Mammary epithelial cell (primary cell): ENCODE measurements around the gene MIOX.

Experiments
- CTCF ChIP-seq, 2 donors: IDR thresholded peaks in 1 of 2; conservative IDR thresholded peaks in 1 of 2; 2 replicates each; pipeline ENCODE4 v1.5.1; 2011 to 2012; ENCODE audit warnings: inconsistent platforms in 2 of 2, low read length in 2 of 2, mild to moderate bottlenecking in 2 of 2, control low read depth in 1 of 2, low read depth in 1 of 2; ENCODE audit not compliant: insufficient read depth in 1 of 2; ENCODE audit errors: extremely low read depth in 1 of 2
- EZH2 ChIP-seq: IDR thresholded peaks from 2 replicates; pipeline ENCODE4 v1.6.1; 2012; ENCODE audit warnings: low read length, inconsistent platforms, borderline replicate concordance

DNA sequence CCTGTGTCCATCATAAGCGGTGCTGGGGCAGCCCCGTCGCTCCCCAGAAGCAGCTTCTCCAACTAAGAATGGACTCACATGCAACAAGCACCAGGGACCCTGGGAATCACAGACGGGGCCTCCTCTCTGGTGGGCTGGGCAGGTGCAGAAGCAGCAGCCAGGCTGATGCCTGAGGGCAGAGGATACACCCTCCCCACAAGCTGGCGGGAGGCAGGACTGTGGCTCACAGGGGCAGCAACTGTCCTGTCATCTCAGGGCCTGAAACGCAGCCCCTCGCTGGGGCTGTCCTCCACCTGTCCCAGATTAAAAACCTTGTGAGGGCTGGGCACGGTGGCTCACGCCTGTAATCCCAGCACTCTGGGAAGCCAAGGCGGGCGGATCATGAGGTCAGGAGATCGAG lies 8.7 kb upstream of the MIOX start:
- TF ChIP-seq CTCF (conservative IDR thresholded peaks at IDR 0.05 in 1 of 2, IDR thresholded peaks at IDR 0.05 in 1 of 2; ENCODE audit: extremely low read depth in 1 of 2, insufficient read depth in 1 of 2, low read depth in 1 of 2, low read length in 2 of 2) (no peak), EZH2 (no peak)
